ENCODE results near the gene MICAL2. TPM values are rescaled to one million over a fixed set of nuclear protein-coding genes. Genes with fewer than 3 reads are reported as not detected.

The MICAL2 gene
- total RNA-seq, 1 donor from 2014 or later = 237 TPM

- Histone ChIP-seq H3K4me1 (peaks cover 27 to 48% of the 10 kb centered on the region in 2 donors), H3K9me3 (no peaks in the 10 kb centered on the region), H3K36me3 (peaks cover 72 to 88% of the 10 kb centered on the region in 2 donors), H3K27ac (peak overlapping the region; percentile 68 to 94), H3K4me3 (no peak overlapping the region), H3K27me3 (no peaks in the 10 kb centered on the region)
- TF ChIP-seq CTCF (IDR thresholded peaks at IDR 0.05) = no peak
- DNase-seq (ENCODE audit: low spot score in 2 of 2) = no peak
- intact Hi-C loops (cut with DNase I) = no loop called here
Measured at GRCh38 chr11:12248330-12248729, 137.9 kb downstream of the MICAL2 start.

- H3K36me3 ChIP-seq = peaks cover 80 to 97% of the 10 kb centered on the region in 2 donors
- no peaks in the 10 kb centered on the region for H3K9me3 ChIP-seq
- peak overlapping the region; percentile 27 to 94 for H3K27ac ChIP-seq
- no peak overlapping the region for H3K4me3 ChIP-seq
- no peaks in the 10 kb centered on the region for H3K27me3 ChIP-seq
- H3K4me1 ChIP-seq = peaks cover 21 to 34% of the 10 kb centered on the region in 2 donors
- intact Hi-C loops (cut with DNase I) = no loop called here
- no peak for TF ChIP-seq CTCF (IDR thresholded peaks at IDR 0.05)
- DNase-seq (ENCODE audit: low spot score in 2 of 2) = no peak
Measured at GRCh38 chr11:12249590-12250260, 139.3 kb downstream of the MICAL2 start.

GRCh38 chr11:12251666-12252560, 141.5 kb downstream of the MICAL2 start:
- Histone ChIP-seq H3K27me3 (no peaks in the 10 kb centered on the region), H3K9me3 (no peaks in the 10 kb centered on the region), H3K27ac (peak overlapping the region; percentile 6 to 38), H3K4me3 (no peak overlapping the region), H3K4me1 (peaks cover 11 to 15% of the 10 kb centered on the region in 2 donors), H3K36me3 (peaks cover 82 to 96% of the 10 kb centered on the region in 2 donors)
- intact Hi-C loops (cut with DNase I) = no loop called here
- DNase-seq (ENCODE audit: low spot score in 2 of 2) = no peak
- TF ChIP-seq CTCF (IDR thresholded peaks at IDR 0.05) = no peak

GRCh38 chr11:12253843-12254281, 143.5 kb downstream of the MICAL2 start:
- Histone ChIP-seq H3K27ac (peak overlapping the region; percentile 31 to 38), H3K36me3 (peaks cover 91 to 97% of the 10 kb centered on the region in 2 donors)

GRCh38 chr11:12258451-12258850, 148.1 kb downstream of the MICAL2 start:
- intact Hi-C loops (cut with DNase I) = no loop called here
- Histone ChIP-seq H3K4me1 (peaks cover 0 to 29% of the 10 kb centered on the region in 2 donors), H3K36me3 (peaks cover 72 to 98% of the 10 kb centered on the region in 2 donors), H3K27me3 (no peaks in the 10 kb centered on the region), H3K27ac (peak overlapping the region; percentile 55 to 56), H3K4me3 (no peak overlapping the region), H3K9me3 (no peaks in the 10 kb centered on the region)
- no peak for DNase-seq (ENCODE audit: low spot score in 2 of 2)
- no peak for TF ChIP-seq CTCF (IDR thresholded peaks at IDR 0.05)

More at GRCh38 chr11:12253843-12254281, 143.5 kb downstream of the MICAL2 start:
- no peak for DNase-seq (ENCODE audit: low spot score in 2 of 2)
- H3K9me3 ChIP-seq = no peaks in the 10 kb centered on the region
- H3K27me3 ChIP-seq = no peaks in the 10 kb centered on the region
- intact Hi-C loops (cut with DNase I) = no loop called here
- peaks cover 0 to 9% of the 10 kb centered on the region in 2 donors for H3K4me1 ChIP-seq
- H3K4me3 ChIP-seq = no peak overlapping the region
- no peak for TF ChIP-seq CTCF (IDR thresholded peaks at IDR 0.05)

All from ascending aorta (tissue), 2 donors.